ENCODE measurements around the gene KRTCAP2.

- TF ChIP-seq POLR2AphosphoS5 (IDR thresholded peaks at IDR 0.05; ENCODE audit: low read depth) (no peak), CTCF (IDR thresholded peaks at IDR 0.05; ENCODE audit: insufficient read depth, low read length) (no peak), GABPA (IDR thresholded peaks at IDR 0.05; ENCODE audit: low read depth) (no peak)
Measured at GRCh38 chr1:155128755-155129473, 44.2 kb downstream of the KRTCAP2 start.

Data from HL-60 (cell line).